Upper lobe of left lung (tissue), 6 donors: ENCODE data around the gene USP32. TPM values are rescaled to one million over a fixed set of nuclear protein-coding genes. Genes with fewer than 3 reads are reported as not detected.
A peak's percentile ranks its signal among the peaks of the same experiment; 100 is the strongest.
"Not testable (repeated sequence)": the region's sequence is repeated elsewhere in the genome, so short reads cannot be mapped to it uniquely, and the experiment has no call there.

Source experiments
- ATAC-seq, 2 donors: fragments of 200-7000 bp; cut with Tn5 transposase; one replicate each; pipeline ENCODE4 v1.9.1; 2022; ENCODE audit warnings: mild to moderate bottlenecking in 2 of 2, moderate library complexity in 2 of 2; ENCODE audit not compliant: low FRiP score in 2 of 2
- DNase-seq, 2 donors: peaks; one replicate each; pipeline ENCODE4 v3.0.0-alpha.2; 2019 to 2020
- H3K27ac ChIP-seq, 4 donors: fragments of 200-600 bp; sonication (generic); one replicate each; pipeline ENCODE4 v1.5.1; 2016 to 2019
- H3K27me3 ChIP-seq, 4 donors: fragments of 200-600 bp; sonication (generic); one replicate each; pipeline ENCODE4 v1.5.1; 2017 to 2019
- H3K36me3 ChIP-seq, 4 donors: fragments of 200-600 bp; sonication (generic); one replicate each; pipeline ENCODE4 v1.5.1; 2016 to 2019
- H3K4me1 ChIP-seq, 4 donors: fragments of 200-600 bp; sonication (generic); one replicate each; pipeline ENCODE4 v1.5.1; 2018 to 2019
- H3K4me3 ChIP-seq, 4 donors: fragments of 200-600 bp; sonication (generic); one replicate each; pipeline ENCODE4 v1.5.1; 2017 to 2019; ENCODE audit warnings: mild to moderate bottlenecking in 2 of 4, moderate library complexity in 1 of 4
- H3K9me3 ChIP-seq, 4 donors: fragments of 200-600 bp; sonication (generic); one replicate each; pipeline ENCODE4 v1.5.1; 2018 to 2019
- EP300 ChIP-seq, 4 donors: sonication (generic); formaldehyde crosslinking; IDR thresholded peaks; one replicate each; pipeline ENCODE4 v1.5.1; 2017; ENCODE audit warnings: antibody characterized with exemption in 4 of 4, control low read depth in 2 of 4
- POLR2A ChIP-seq, 4 donors: fragments of 450-650 bp; IDR thresholded peaks; one replicate each; pipeline ENCODE4 v1.5.1; 2016 to 2017; ENCODE audit warnings: antibody characterized with exemption in 4 of 4, mild to moderate bottlenecking in 2 of 4
- POLR2AphosphoS5 ChIP-seq, 2 donors: sonication (generic); formaldehyde crosslinking; IDR thresholded peaks; one replicate each; pipeline ENCODE4 v1.5.1; 2017; ENCODE audit warnings: antibody characterized with exemption in 2 of 2
- WGBS, 2 donors: methylation state at CpG; one replicate each; pipeline ENCODE4 v1.1.5; 2017 to 2018; 5-methylcytosine and 5-hydroxymethylcytosine counted together
- total RNA-seq, 6 donors: library from RNA; depleted of rRNA in 4 of 6; stranded (reverse); fragments of >200 nt in 4 of 6; gene quantifications; one replicate each; pipeline versions ENCODE4 v1.1.0 to v1.2.1, GENCODE V29; 2016 to 2021
- TF ChIP-seq, protein P1 (sequence below), 6 experiments: fragments of 450-650 bp in 4 of 6; fragments of 200-600 bp in 2 of 6; sonication (generic) in 2 of 6; IDR thresholded peaks; one replicate each; pipeline ENCODE4 v1.5.1; 2016 to 2019; ENCODE audit warnings: antibody characterized with exemption in 6 of 6
- donor health status: DM: no; HTN: no; CAD: no; lungs with moderate emphysema.
- donor health status: DM: no; HTN: yes; CAD: no; lungs with severe emphysema.

The USP32 gene
- total RNA-seq, 6 donors from 2014 or later: 69.5 to 115 (median 86.3) TPM

DNA sequence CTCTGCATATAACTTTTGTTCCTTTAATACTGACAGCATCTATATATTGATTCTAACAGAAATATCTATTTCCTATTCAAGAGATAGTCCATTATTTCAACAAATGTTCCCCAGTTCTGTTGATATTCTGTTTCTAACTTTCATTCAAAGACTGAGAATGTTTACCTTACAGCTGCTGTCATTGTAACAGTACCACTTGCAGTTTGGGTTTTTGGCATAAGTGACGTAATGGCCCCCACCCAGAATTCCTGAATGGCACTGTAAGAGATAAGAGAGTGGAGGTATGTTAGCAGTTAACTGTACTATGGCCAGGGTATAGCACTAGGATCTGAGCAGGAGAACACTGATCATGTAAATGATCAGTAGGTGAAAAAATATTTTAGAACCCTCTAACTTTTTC is 211.6 kb downstream of the USP32 start:
- not testable (repeated sequence) for H3K27ac ChIP-seq, ATAC-seq, DNase-seq, H3K9me3 ChIP-seq, H3K4me3 ChIP-seq, H3K4me1 ChIP-seq, H3K27me3 ChIP-seq
- 56 to 75% methylated on average over 1 of the region's 1 CpG for WGBS, 2 donors
- H3K36me3 ChIP-seq: peaks cover 5 to 80% (median 54%) of the 10 kb centered on the region in 4 donors

- DNase-seq, H3K27ac ChIP-seq, H3K4me1 ChIP-seq, H3K4me3 ChIP-seq, H3K9me3 ChIP-seq, H3K27me3 ChIP-seq, ATAC-seq: not testable (repeated sequence)
- peaks cover 0 to 58% (median 36%) of the 10 kb centered on the region in 4 donors for H3K36me3 ChIP-seq
- whole genome bisulfite sequencing, 2 donors: 46 to 68% methylated on average over 2 of the region's 2 CpGs
Measured at GRCh38 chr17:60178180-60178579, 213.8 kb downstream of the USP32 start.

- H3K9me3 ChIP-seq, H3K27me3 ChIP-seq, H3K4me3 ChIP-seq, H3K27ac ChIP-seq, ATAC-seq, DNase-seq, H3K4me1 ChIP-seq: not testable (repeated sequence)
- WGBS, 2 donors: 91 to 93% methylated on average over 5 of the region's 5 CpGs
- peaks cover 0 to 43% (median 24%) of the 10 kb centered on the region in 4 donors for H3K36me3 ChIP-seq
Measured at GRCh38 chr17:60176763-60177162, 215.2 kb downstream of the USP32 start.

- 88 to 98% methylated on average over 4 to 6 of the region's 6 CpGs for WGBS, 2 donors
- not testable (repeated sequence) for ATAC-seq, H3K27me3 ChIP-seq, DNase-seq, H3K4me3 ChIP-seq, H3K9me3 ChIP-seq, H3K27ac ChIP-seq
- Histone ChIP-seq H3K36me3 (peaks cover 0 to 23% (median 10%) of the 10 kb centered on the region in 4 donors), H3K4me1 (peaks cover 20 to 27% (median 22%) of the 10 kb centered on the region in 4 donors)
- TF ChIP-seq, protein P1, sequence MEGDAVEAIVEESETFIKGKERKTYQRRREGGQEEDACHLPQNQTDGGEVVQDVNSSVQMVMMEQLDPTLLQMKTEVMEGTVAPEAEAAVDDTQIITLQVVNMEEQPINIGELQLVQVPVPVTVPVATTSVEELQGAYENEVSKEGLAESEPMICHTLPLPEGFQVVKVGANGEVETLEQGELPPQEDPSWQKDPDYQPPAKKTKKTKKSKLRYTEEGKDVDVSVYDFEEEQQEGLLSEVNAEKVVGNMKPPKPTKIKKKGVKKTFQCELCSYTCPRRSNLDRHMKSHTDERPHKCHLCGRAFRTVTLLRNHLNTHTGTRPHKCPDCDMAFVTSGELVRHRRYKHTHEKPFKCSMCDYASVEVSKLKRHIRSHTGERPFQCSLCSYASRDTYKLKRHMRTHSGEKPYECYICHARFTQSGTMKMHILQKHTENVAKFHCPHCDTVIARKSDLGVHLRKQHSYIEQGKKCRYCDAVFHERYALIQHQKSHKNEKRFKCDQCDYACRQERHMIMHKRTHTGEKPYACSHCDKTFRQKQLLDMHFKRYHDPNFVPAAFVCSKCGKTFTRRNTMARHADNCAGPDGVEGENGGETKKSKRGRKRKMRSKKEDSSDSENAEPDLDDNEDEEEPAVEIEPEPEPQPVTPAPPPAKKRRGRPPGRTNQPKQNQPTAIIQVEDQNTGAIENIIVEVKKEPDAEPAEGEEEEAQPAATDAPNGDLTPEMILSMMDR (IDR thresholded peaks at IDR 0.05): peak in 5 of 6 experiments; percentile 13 to 43 (median 42)
Measured at GRCh38 chr17:60174767-60175166, 217.2 kb downstream of the USP32 start.

DNA sequence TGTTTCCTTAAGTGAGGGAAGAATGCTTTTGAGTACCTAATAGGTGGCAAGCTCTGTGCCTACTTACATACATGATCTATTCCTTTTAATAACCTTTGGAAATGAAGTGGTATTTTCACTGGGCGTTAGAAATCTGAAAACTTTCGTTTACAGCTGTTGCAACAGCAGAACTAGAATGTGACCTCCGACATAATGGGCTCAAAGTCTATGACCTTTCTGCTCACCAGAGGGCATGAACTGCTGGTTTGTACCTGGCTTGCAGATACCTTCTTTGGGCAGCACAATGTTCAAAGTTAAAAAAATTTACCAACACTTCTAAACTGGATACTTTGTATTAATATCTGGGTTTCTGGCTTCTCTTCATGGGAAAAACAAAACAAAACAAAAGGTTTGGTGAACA is 217.9 kb downstream of the USP32 start:
- 51 to 72% methylated on average over 3 of the region's 3 CpGs for WGBS, 2 donors

DNA sequence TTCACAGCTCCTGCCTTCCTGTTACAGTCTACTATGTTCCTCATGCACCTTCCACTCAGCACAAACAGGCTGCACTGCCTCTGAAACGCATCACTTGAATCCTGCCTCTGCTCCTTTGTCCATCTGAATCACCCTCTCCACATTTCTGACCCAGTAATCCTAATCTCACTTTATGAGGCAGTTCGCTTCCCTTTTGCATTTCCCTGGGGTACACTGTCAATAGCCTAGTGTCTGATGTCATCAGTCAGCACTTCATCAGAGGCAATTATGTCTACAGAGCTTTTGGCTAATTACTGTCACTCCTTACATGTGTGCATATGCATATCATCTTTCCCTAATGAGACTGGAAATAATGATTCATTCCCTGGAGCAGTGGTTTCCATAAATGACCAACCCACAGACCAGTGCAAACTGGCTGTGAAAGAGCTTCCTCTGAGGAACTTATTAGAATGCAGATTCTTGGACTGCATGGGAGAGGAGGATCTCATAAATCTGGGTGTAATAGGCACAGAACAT is 218.6 kb downstream of the USP32 start:
- ATAC-seq (peak in 1 of 2 donors; percentile 38), DNase-seq (no peak)
- H3K9me3 ChIP-seq: no peaks in the 10 kb centered on the region
- H3K36me3 ChIP-seq: peaks cover 0 to 9% (median 0%) of the 10 kb centered on the region in 4 donors
- H3K27ac ChIP-seq: peak overlapping the region in 1 of 4 donors; percentile 74
- no peak overlapping the region for H3K4me3 ChIP-seq
- 71 to 76% methylated on average over 2 of the region's 2 CpGs for WGBS, 2 donors
- H3K4me1 ChIP-seq: peaks cover 30 to 37% (median 33%) of the 10 kb centered on the region in 4 donors
- TF ChIP-seq POLR2AphosphoS5 (IDR thresholded peaks at IDR 0.05): no peak
- H3K27me3 ChIP-seq: no peaks in the 10 kb centered on the region

More for the DNA sequence above, 217.9 kb downstream of the USP32 start:
- Histone ChIP-seq H3K4me3 (no peak overlapping the region), H3K27me3 (no peaks in the 10 kb centered on the region), H3K9me3 (no peaks in the 10 kb centered on the region), H3K27ac (no peak overlapping the region), H3K36me3 (peaks cover 0 to 16% (median 3%) of the 10 kb centered on the region in 4 donors), H3K4me1 (peaks cover 27 to 34% (median 29%) of the 10 kb centered on the region in 4 donors)
- TF ChIP-seq, protein P1 (IDR thresholded peaks at IDR 0.05): no peak
- TF ChIP-seq POLR2A (IDR thresholded peaks at IDR 0.05): no peak
- TF ChIP-seq EP300 (IDR thresholded peaks at IDR 0.05): no peak
- no peak for ATAC-seq
- DNase-seq: no peak

DNA sequence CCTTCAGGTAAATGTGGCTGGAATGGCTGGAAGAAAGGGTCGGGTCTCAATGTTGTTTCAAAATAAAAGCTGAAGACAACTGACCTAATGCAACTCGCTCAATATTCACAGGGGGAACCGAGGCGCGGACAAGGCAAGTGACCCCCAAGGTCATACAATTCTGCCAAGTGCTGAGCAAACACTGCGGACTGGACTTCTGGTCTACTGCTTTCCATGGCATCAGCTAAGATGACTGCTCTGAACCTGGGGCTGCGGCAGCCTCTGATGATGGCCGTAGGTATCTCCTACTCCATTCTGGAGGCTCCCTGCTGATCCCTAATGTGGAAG is 220.2 kb downstream of the USP32 start:
- Histone ChIP-seq H3K9me3 (no peaks in the 10 kb centered on the region), H3K4me3 (no peak overlapping the region), H3K4me1 (peaks cover 39 to 46% (median 45%) of the 10 kb centered on the region in 4 donors), H3K27ac (peak overlapping the region; percentile 64 to 85 (median 72)), H3K27me3 (no peaks in the 10 kb centered on the region), H3K36me3 (peaks cover 0 to 2% (median 0%) of the 10 kb centered on the region in 4 donors)
- no peak for DNase-seq
- WGBS, 2 donors: 85 to 88% methylated on average over 5 to 8 of the region's 8 CpGs
- no peak for TF ChIP-seq POLR2A (IDR thresholded peaks at IDR 0.05)
- TF ChIP-seq EP300 (IDR thresholded peaks at IDR 0.05): no peak
- no peak for TF ChIP-seq POLR2AphosphoS5 (IDR thresholded peaks at IDR 0.05)
- TF ChIP-seq, protein P1 (IDR thresholded peaks at IDR 0.05): no peak
- no peak for ATAC-seq
